Common myeloid progenitor, CD34-positive (primary cell): Measurements from ENCODE around the gene HHAT.
"Not testable (repeated sequence)": the region's sequence is repeated elsewhere in the genome, so short reads cannot be mapped to it uniquely, and the experiment has no call there.

ENCODE experiments used
- CTCF ChIA-PET: fragments of 350-600 bp; sonication (Branson Sonifier 250); formaldehyde crosslinking; loops from one replicate; lab custom pipeline; 2021; ENCODE audit warnings: antibody characterized with exemption; lab: Charles Lee
- POLR2A ChIA-PET: fragments of 350-600 bp; sonication (Branson Sonifier 250); formaldehyde crosslinking; loops from one replicate; lab custom pipeline; 2021; ENCODE audit warnings: antibody characterized with exemption; lab: Charles Lee
- DNase-seq, 3 donors: peaks; one replicate each; pipeline versions ENCODE4 v3.0.0 to v3.0.0-alpha.2; 2013
- H3K27ac ChIP-seq, 2 experiments: 1 replicate in 1 of 2; 2 replicates in 1 of 2; pipeline ENCODE4 v1.7.0; 2013; ENCODE audit warnings: inconsistent platforms in 2 of 2, low read length in 2 of 2, mild to moderate bottlenecking in 2 of 2, low read depth in 1 of 2, moderate library complexity in 1 of 2; ENCODE audit not compliant: severe bottlenecking in 2 of 2, insufficient read depth in 1 of 2, poor library complexity in 1 of 2
- H3K27me3 ChIP-seq, 5 experiments: replicated peaks in 2 of 5; 1 replicate in 3 of 5; 2 replicates in 2 of 5; pipeline versions ENCODE4 v1.6.1 to v1.7.0; 2013; ENCODE audit warnings: low read length in 4 of 5, mild to moderate bottlenecking in 2 of 5, moderate library complexity in 2 of 5, inconsistent platforms in 1 of 5; ENCODE audit not compliant: insufficient read depth in 5 of 5, control insufficient read depth in 4 of 5
- H3K36me3 ChIP-seq, 4 experiments: 1 replicate in 2 of 4; 2 replicates in 2 of 4; pipeline versions ENCODE4 v1.6.1 to v1.7.0; 2013; ENCODE audit warnings: low read length in 3 of 4, control low read depth in 1 of 4, mild to moderate bottlenecking in 1 of 4; ENCODE audit not compliant: control insufficient read depth in 4 of 4, insufficient read depth in 4 of 4
- H3K4me1 ChIP-seq, 4 experiments: 1 replicate in 3 of 4; 2 replicates in 1 of 4; pipeline versions ENCODE4 v1.6.1 to v1.7.1; 2013; ENCODE audit warnings: low read length in 3 of 4, mild to moderate bottlenecking in 3 of 4, control low read depth in 1 of 4, inconsistent platforms in 1 of 4, moderate library complexity in 1 of 4; ENCODE audit not compliant: control insufficient read depth in 4 of 4, insufficient read depth in 4 of 4; ENCODE audit errors: control extremely low read depth in 1 of 4
- H3K4me3 ChIP-seq, 7 experiments: 1 replicate in 4 of 7; 2 replicates in 3 of 7; pipeline versions ENCODE4 v1.5.1 to v1.7.0; 2013; ENCODE audit warnings: mild to moderate bottlenecking in 7 of 7, low read length in 6 of 7, moderate library complexity in 6 of 7, inconsistent platforms in 2 of 7, low read depth in 2 of 7, control low read depth in 1 of 7; ENCODE audit not compliant: insufficient read depth in 4 of 7, control insufficient read depth in 1 of 7; ENCODE audit errors: extremely low read depth in 1 of 7
- H3K9me3 ChIP-seq, 5 experiments: 1 replicate in 4 of 5; 2 replicates in 1 of 5; pipeline versions ENCODE4 v1.6.1 to v1.7.1; 2013; ENCODE audit warnings: low read length in 4 of 5, mild to moderate bottlenecking in 2 of 5, inconsistent platforms in 1 of 5, low read depth in 1 of 5, moderate library complexity in 1 of 5; ENCODE audit not compliant: control insufficient read depth in 4 of 5, insufficient read depth in 2 of 5; ENCODE audit errors: control extremely low read depth in 1 of 5
- WGBS: methylation state at CpG from one replicate; pipeline ENCODE4 v1.1.5; 2013; ENCODE audit not compliant: insufficient coverage; 5-methylcytosine and 5-hydroxymethylcytosine counted together

HHAT gene

DNA sequence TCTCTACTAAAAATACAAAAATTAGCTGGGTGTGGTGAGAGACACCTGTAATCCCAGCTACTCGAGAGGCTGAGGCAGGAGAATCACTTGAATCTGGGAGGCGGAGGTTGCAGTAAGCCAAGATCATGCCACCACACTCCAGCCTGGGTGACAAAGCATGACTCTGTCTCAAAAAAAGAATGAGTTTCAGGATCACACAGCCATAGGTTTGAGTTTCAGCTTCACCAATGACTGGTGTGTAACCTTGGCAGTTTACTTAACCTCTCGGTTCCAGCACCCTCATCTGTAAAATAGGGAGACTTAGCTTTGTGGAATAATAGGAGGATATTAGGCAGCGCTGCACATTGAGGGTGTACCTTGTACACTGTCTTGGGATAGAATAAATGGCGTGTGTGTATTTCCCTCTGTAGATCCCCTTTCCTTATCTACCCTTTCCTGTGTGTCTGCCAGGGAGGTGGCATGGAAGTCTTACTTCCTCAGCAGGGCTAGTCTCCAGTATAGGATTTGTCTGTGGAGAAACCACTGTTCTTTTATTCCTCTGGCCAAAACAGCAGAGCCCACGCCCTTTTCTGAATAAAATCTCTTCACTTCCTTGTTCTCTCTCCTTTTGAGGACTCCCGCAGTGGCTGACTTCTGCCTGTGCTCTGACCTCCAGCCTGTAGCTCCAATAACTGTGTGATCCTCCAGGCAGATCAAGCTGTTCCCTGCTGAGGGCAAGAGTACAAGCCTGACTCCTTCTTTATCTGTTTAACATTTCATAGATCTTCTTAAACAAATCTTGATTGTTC lies 90.4 kb downstream of the HHAT start:
- Histone ChIP-seq H3K4me3 (no peak overlapping the region), H3K4me1 (no peaks in the 10 kb centered on the region), H3K27ac (no peak overlapping the region), H3K36me3 (no peaks in the 10 kb centered on the region), H3K9me3 (no peaks in the 10 kb centered on the region), H3K27me3 (no peaks in the 10 kb centered on the region)
- 96% methylated on average over 5 of the region's 7 CpGs for WGBS
- ChIA-PET CTCF (interaction anchor here (1.0 to 2.5 kb wide), 5 partner anchors 9 to 231 kb away, joined by 3 to 10 read pairs (median 4); no protein-coding TSS in a partner anchor), POLR2A (interaction anchor here (0.7 kb wide), 1 partner anchor 734 kb away, joined by 4 read pairs; no protein-coding TSS in a partner anchor)
- DNase-seq = no peak

DNA sequence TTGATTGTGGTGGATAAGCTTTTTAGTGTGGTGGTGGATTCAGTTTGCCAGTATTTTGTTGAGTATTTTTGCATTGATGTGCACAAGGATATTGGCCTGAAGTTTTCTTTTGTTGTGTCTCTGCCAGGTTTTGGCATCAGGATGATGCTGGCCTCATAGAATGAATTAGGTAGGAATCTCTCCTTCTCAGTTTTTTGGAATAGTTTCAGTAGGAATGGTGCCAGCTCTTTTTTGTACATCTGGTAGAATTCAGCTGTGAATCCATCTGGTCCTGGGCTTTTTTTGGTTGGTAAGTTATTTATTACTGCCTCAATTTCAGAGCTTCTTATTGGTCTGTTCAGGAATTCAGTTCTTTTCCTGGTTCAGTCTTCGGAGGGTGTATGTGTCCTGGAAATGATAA lies 98.0 kb downstream of the HHAT start:
- CTCF ChIA-PET = interaction anchor here (1.0 to 1.7 kb wide), 3 partner anchors 22 to 710 kb away, joined by 3 to 4 read pairs (median 4); partner anchors contain the start of gene KCNH1
- H3K9me3 ChIP-seq, H3K4me3 ChIP-seq, H3K36me3 ChIP-seq, DNase-seq, H3K27ac ChIP-seq, POLR2A ChIA-PET, H3K4me1 ChIP-seq, H3K27me3 ChIP-seq: not testable (repeated sequence)
- no CpG with 5 or more reads among the region's 1 CpG for WGBS

DNA sequence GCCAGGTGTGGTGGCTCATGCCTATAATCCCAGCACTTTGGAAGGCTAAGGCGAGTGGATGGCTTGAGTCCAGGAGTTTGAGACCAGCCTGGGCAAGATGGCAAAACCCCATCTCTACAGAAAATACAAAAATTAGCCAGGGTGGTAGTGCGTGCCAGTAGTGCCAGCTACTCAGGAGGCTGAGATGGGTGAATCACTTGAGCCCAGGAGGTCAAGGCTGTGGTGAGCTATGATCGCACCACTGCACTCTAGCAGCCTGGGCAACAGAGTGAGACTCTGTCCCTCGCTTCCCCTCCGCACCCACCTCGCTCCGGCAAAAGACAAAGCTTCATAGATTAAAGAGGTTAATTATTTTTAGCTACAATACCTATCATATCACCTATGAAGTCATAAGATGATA lies 100.0 kb downstream of the HHAT start:
- 100% methylated on average over 3 of the region's 7 CpGs for WGBS
- Histone ChIP-seq H3K4me1 (no peaks in the 10 kb centered on the region), H3K9me3 (no peaks in the 10 kb centered on the region), H3K36me3 (no peaks in the 10 kb centered on the region), H3K4me3 (no peak overlapping the region), H3K27me3 (no peaks in the 10 kb centered on the region), H3K27ac (no peak overlapping the region)
- no peak for DNase-seq
- ChIA-PET POLR2A (no interaction called here), CTCF (interaction anchor here (0.7 to 1.1 kb wide), 2 partner anchors 10 to 18 kb away, joined by 3 to 4 read pairs; no protein-coding TSS in a partner anchor)

DNA sequence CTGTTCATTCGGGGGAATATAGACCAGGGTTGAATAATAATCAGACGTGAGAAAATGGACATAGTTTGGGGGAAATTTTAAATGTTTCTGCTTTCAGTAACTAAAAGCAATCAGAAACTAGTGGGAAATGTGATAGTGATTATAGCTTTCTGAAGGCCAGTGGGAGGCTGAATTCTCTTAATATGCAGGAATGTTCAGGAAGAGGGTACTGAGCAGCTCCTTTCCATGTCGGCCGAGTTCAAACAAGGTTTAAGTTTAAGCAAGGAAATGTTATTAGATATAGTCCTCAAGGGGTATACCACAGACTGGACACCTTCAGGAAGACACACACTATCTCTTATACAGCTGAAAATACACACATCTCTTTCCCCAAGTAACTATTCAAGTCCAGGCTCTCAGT lies 105.5 kb downstream of the HHAT start:
- no peak for DNase-seq
- WGBS = 100% methylated on average over 2 of the region's 4 CpGs
- ChIA-PET POLR2A (no interaction called here), CTCF (no interaction called here)
- Histone ChIP-seq H3K4me1 (no peaks in the 10 kb centered on the region), H3K9me3 (no peaks in the 10 kb centered on the region), H3K27ac (no peak overlapping the region), H3K36me3 (no peaks in the 10 kb centered on the region), H3K27me3 (no peaks in the 10 kb centered on the region), H3K4me3 (no peak overlapping the region)

DNA sequence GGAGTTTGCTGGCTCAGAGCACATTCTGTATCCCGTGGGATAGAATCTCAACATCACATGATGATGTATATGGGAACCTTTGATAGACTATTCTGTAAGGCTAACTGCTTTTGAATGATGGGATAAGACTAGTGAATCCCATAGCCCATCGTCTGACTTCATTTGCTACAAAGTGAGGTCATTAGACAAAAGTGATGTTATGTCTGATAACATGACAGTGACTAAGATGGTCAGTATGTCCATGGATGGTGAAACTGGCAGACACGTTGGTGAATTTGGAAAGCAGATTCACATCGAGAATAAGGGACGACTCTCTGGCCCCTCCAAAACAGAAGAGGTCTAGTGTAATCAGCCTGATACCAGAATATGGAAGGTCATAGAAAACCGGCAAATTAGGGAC lies 108.4 kb downstream of the HHAT start:
- 99% methylated on average over 6 of the region's 6 CpGs for WGBS
- H3K27ac ChIP-seq = no peak overlapping the region
- no peaks in the 10 kb centered on the region for H3K36me3 ChIP-seq
- no peak for DNase-seq
- CTCF ChIA-PET = interaction anchor here (1.9 kb wide), 1 partner anchor 10 kb away, joined by 8 read pairs; no protein-coding TSS in a partner anchor
- H3K27me3 ChIP-seq = no peaks in the 10 kb centered on the region
- POLR2A ChIA-PET = no interaction called here
- no peak overlapping the region for H3K4me3 ChIP-seq
- no peaks in the 10 kb centered on the region for H3K4me1 ChIP-seq
- H3K9me3 ChIP-seq = no peaks in the 10 kb centered on the region

DNA sequence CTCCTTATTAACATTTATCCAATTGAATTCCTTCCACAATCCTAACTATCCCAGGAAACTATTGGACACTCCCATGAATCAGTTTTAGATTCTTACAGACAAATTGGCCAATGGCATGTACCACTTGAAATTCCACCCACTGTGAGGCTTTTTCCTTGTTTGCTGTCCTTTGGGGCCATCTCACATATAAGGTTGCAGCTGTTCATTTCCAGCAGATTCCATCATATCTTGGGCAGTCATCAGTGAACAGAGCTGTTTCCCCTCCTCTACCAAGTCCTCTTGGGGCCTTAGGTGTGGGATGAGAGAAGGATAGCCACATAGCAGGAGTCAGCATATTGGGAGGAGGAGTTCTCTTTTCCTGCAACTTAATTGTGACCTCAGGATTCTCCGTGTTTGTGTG lies 109.1 kb downstream of the HHAT start:
- H3K27ac ChIP-seq = no peak overlapping the region
- no peaks in the 10 kb centered on the region for H3K27me3 ChIP-seq
- no peak for DNase-seq
- H3K9me3 ChIP-seq = no peaks in the 10 kb centered on the region
- no peaks in the 10 kb centered on the region for H3K4me1 ChIP-seq
- POLR2A ChIA-PET = no interaction called here
- CTCF ChIA-PET = interaction anchor here (1.7 to 1.9 kb wide), 2 partner anchors 9 to 10 kb away, joined by 4 to 8 read pairs; no protein-coding TSS in a partner anchor
- WGBS = 67% methylated on average over 1 of the region's 1 CpG
- no peaks in the 10 kb centered on the region for H3K36me3 ChIP-seq
- H3K4me3 ChIP-seq = no peak overlapping the region
